HEK293 (cell line): ENCODE results near the gene METTL5.

Experiments
- CTCF ChIA-PET: fragments of 350-600 bp; formaldehyde crosslinking; extraction: SDS; loops from one replicate; lab custom pipeline; 2021; ENCODE audit warnings: antibody characterized with exemption; lab: Yijun Ruan, JAX
- POLR2A ChIA-PET: fragments of 300-600 bp; formaldehyde crosslinking; extraction: SDS; loops from one replicate; lab custom pipeline; 2020; ENCODE audit warnings: antibody characterized with exemption, inconsistent platforms; lab: Yijun Ruan, JAX
- H3K27ac ChIP-seq: fragments of 200-500 bp; sonication (Bioruptor generic); 2 replicates; pipeline ENCODE4 v1.5.1; 2014; ENCODE audit warnings: low read depth, low read length, control low read depth, inconsistent platforms; ENCODE audit errors: extremely low read depth
- H3K36me3 ChIP-seq, 2 experiments: fragments of 200-500 bp in 1 of 2; sonication (Bioruptor generic) in 1 of 2; 1 replicate in 1 of 2; 2 replicates in 1 of 2; pipeline ENCODE4 v1.5.1; 2014 to 2017; ENCODE audit warnings: inconsistent platforms in 2 of 2, low read length in 2 of 2; ENCODE audit not compliant: control insufficient read depth in 2 of 2, insufficient read depth in 1 of 2
- H3K4me1 ChIP-seq: fragments of 200-500 bp; sonication (Bioruptor generic); 2 replicates; pipeline ENCODE4 v1.5.1; 2014; ENCODE audit warnings: mild to moderate bottlenecking, low read length, inconsistent platforms; ENCODE audit not compliant: control insufficient read depth, insufficient read depth
- H3K4me3 ChIP-seq: 2 replicates; pipeline ENCODE4 v1.5.1; 2011; ENCODE audit warnings: low read depth, mild to moderate bottlenecking, control low read depth, low read length, moderate library complexity
- H3K9me3 ChIP-seq: fragments of 200-500 bp; sonication (Bioruptor generic); 2 replicates; pipeline ENCODE4 v1.5.1; 2014; ENCODE audit warnings: low read depth, low read length, inconsistent platforms; ENCODE audit not compliant: control insufficient read depth, insufficient read depth
- GLI4 ChIP-seq: fragments of 450-650 bp; formaldehyde crosslinking; IDR thresholded peaks from 2 replicates; pipeline ENCODE4 v1.5.1; 2016; ENCODE audit warnings: missing biosample characterization, missing genetic modification characterization
- GLIS1 ChIP-seq: fragments of 450-650 bp; formaldehyde crosslinking; IDR thresholded peaks from 2 replicates; pipeline ENCODE4 v1.5.1; 2016; ENCODE audit warnings: missing biosample characterization, missing genetic modification characterization
- GLIS2 ChIP-seq: fragments of 450-650 bp; formaldehyde crosslinking; IDR thresholded peaks from 2 replicates; pipeline ENCODE4 v1.5.1; 2016; ENCODE audit warnings: missing biosample characterization, missing genetic modification characterization
- KLF10 ChIP-seq: fragments of 450-650 bp; IDR thresholded peaks from 2 replicates; pipeline ENCODE4 v1.5.1; 2018; ENCODE audit warnings: missing biosample characterization, mild to moderate bottlenecking, missing genetic modification characterization
- SP2 ChIP-seq: fragments of 450-650 bp; formaldehyde crosslinking; IDR thresholded peaks from 2 replicates; pipeline ENCODE4 v1.5.1; 2016; ENCODE audit warnings: missing biosample characterization, missing genetic modification characterization
- SP3 ChIP-seq: fragments of 450-650 bp; formaldehyde crosslinking; IDR thresholded peaks from 2 replicates; pipeline ENCODE4 v1.5.1; 2016; ENCODE audit warnings: missing biosample characterization, missing genetic modification characterization
- TCF7L2 ChIP-seq: IDR thresholded peaks from 2 replicates; pipeline ENCODE4 v1.6.1; 2011; ENCODE audit warnings: low read depth, mild to moderate bottlenecking, inconsistent platforms, low read length, moderate library complexity, borderline replicate concordance
- ZBTB8A ChIP-seq: fragments of 450-650 bp; formaldehyde crosslinking; IDR thresholded peaks from 2 replicates; pipeline ENCODE4 v1.5.1; 2016; ENCODE audit warnings: missing biosample characterization, missing genetic modification characterization
- ZFP41 ChIP-seq: fragments of 450-650 bp; formaldehyde crosslinking; IDR thresholded peaks from 2 replicates; pipeline ENCODE4 v1.5.1; 2016; ENCODE audit warnings: missing biosample characterization, missing genetic modification characterization, borderline replicate concordance
- ZFP69B ChIP-seq: fragments of 450-650 bp; formaldehyde crosslinking; IDR thresholded peaks from 2 replicates; pipeline ENCODE4 v1.5.1; 2016; ENCODE audit warnings: missing biosample characterization, missing genetic modification characterization
- ZNF133 ChIP-seq: fragments of 450-650 bp; formaldehyde crosslinking; IDR thresholded peaks from 2 replicates; pipeline ENCODE4 v1.5.1; 2016; ENCODE audit warnings: missing biosample characterization, missing genetic modification characterization
- ZNF146 ChIP-seq: fragments of 450-650 bp; formaldehyde crosslinking; IDR thresholded peaks from 2 replicates; pipeline ENCODE4 v1.5.1; 2016; ENCODE audit warnings: missing biosample characterization, missing genetic modification characterization
- ZNF214 ChIP-seq: fragments of 450-650 bp; formaldehyde crosslinking; IDR thresholded peaks from 2 replicates; pipeline ENCODE4 v1.5.1; 2017; ENCODE audit warnings: missing biosample characterization, mild to moderate bottlenecking, missing genetic modification characterization, borderline replicate concordance
- ZNF221 ChIP-seq: fragments of 450-650 bp; formaldehyde crosslinking; IDR thresholded peaks from 2 replicates; pipeline ENCODE4 v1.5.1; 2017; ENCODE audit warnings: missing biosample characterization, missing genetic modification characterization, borderline replicate concordance
- ZNF350 ChIP-seq: fragments of 450-650 bp; formaldehyde crosslinking; IDR thresholded peaks from 2 replicates; pipeline ENCODE4 v1.5.0; 2017; ENCODE audit warnings: missing biosample characterization, mild to moderate bottlenecking, missing genetic modification characterization
- ZNF366 ChIP-seq: fragments of 450-650 bp; formaldehyde crosslinking; conservative IDR thresholded peaks from 2 replicates; pipeline ENCODE4 v1.5.1; 2016; ENCODE audit warnings: missing biosample characterization, missing genetic modification characterization
- ZNF394 ChIP-seq: fragments of 450-650 bp; formaldehyde crosslinking; IDR thresholded peaks from 2 replicates; pipeline ENCODE4 v1.5.1; 2016; ENCODE audit warnings: missing biosample characterization, missing genetic modification characterization, mild to moderate bottlenecking, moderate library complexity, borderline replicate concordance
- ZNF501 ChIP-seq: fragments of 450-650 bp; formaldehyde crosslinking; IDR thresholded peaks from 2 replicates; pipeline ENCODE4 v1.5.1; 2016; ENCODE audit warnings: missing biosample characterization, missing genetic modification characterization
- ZNF555 ChIP-seq: fragments of 450-650 bp; formaldehyde crosslinking; conservative IDR thresholded peaks from 2 replicates; pipeline ENCODE4 v1.5.1; 2017; ENCODE audit warnings: missing biosample characterization, mild to moderate bottlenecking, missing genetic modification characterization, inconsistent platforms
- ZNF558 ChIP-seq: fragments of 450-650 bp; formaldehyde crosslinking; IDR thresholded peaks from 2 replicates; pipeline ENCODE4 v1.5.1; 2016; ENCODE audit warnings: missing biosample characterization, missing genetic modification characterization
- ZNF600 ChIP-seq: fragments of 450-650 bp; formaldehyde crosslinking; IDR thresholded peaks from 2 replicates; pipeline ENCODE4 v1.5.1; 2016; ENCODE audit warnings: missing biosample characterization, missing genetic modification characterization
- ZNF747 ChIP-seq: fragments of 450-650 bp; formaldehyde crosslinking; IDR thresholded peaks from 2 replicates; pipeline ENCODE4 v1.5.1; 2016; ENCODE audit warnings: missing biosample characterization, missing genetic modification characterization
- ZXDB ChIP-seq: fragments of 450-650 bp; formaldehyde crosslinking; IDR thresholded peaks from 2 replicates; pipeline ENCODE4 v1.5.1; 2016; ENCODE audit warnings: missing biosample characterization, missing genetic modification characterization
- TF ChIP-seq, protein P1 (sequence below): fragments of 450-650 bp; formaldehyde crosslinking; IDR thresholded peaks from 2 replicates; pipeline ENCODE4 v1.5.1; 2016; ENCODE audit warnings: missing biosample characterization, missing genetic modification characterization, borderline replicate concordance
- TF ChIP-seq, protein P2 (sequence below): fragments of 450-650 bp; IDR thresholded peaks from 2 replicates; pipeline ENCODE4 v1.5.1; 2018; ENCODE audit warnings: missing biosample characterization, missing genetic modification characterization
- TF ChIP-seq, protein P3 (sequence below): fragments of 450-650 bp; formaldehyde crosslinking; IDR thresholded peaks from 2 replicates; pipeline ENCODE4 v1.5.1; 2016; ENCODE audit warnings: missing biosample characterization, missing genetic modification characterization

METTL5 gene

DNA sequence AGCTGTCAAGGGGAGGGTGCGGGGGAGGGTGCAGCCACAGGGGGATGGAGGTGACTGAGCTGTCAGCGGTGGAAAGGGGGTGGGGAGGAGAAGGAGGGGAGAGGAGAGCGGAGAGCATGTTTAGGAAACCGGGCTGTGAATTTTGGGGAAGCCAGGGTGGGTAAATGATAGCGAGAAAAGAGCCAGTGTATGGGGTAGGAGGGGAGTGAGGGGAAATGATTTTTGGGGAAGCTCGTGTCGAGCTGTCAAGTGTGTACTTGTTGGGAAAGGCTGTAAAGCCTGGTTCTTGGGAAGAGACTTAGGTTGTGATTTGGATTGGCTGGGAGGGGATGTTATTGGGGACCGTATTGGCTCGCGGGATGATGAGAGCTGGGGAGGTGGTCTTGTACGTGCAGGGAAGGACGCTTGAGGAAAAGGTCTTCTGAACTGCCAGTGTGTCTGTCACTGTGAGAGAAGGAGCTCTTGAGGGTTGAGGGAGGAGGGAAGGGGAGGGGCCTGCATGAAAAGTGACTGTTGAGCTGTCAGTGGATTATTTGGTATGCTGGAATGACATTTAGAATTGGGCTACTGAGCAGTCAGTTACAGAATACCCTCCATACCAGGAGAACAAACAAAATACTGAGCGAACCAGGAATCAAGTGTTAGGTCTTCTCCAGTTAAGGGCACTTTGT lies 3.6 kb upstream of the METTL5 start (continued):
- TF ChIP-seq, protein P1, sequence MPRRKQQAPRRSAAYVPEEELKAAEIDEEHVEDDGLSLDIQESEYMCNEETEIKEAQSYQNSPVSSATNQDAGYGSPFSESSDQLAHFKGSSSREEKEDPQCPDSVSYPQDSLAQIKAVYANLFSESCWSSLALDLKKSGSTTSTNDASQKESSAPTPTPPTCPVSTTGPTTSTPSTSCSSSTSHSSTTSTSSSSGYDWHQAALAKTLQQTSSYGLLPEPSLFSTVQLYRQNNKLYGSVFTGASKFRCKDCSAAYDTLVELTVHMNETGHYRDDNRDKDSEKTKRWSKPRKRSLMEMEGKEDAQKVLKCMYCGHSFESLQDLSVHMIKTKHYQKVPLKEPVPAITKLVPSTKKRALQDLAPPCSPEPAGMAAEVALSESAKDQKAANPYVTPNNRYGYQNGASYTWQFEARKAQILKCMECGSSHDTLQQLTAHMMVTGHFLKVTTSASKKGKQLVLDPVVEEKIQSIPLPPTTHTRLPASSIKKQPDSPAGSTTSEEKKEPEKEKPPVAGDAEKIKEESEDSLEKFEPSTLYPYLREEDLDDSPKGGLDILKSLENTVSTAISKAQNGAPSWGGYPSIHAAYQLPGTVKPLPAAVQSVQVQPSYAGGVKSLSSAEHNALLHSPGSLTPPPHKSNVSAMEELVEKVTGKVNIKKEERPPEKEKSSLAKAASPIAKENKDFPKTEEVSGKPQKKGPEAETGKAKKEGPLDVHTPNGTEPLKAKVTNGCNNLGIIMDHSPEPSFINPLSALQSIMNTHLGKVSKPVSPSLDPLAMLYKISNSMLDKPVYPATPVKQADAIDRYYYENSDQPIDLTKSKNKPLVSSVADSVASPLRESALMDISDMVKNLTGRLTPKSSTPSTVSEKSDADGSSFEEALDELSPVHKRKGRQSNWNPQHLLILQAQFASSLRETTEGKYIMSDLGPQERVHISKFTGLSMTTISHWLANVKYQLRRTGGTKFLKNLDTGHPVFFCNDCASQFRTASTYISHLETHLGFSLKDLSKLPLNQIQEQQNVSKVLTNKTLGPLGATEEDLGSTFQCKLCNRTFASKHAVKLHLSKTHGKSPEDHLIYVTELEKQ (tag by site-specific recombination) = 0 out of 2 replicates have a peak, but pooled peaks have one; percentile 18
- TF ChIP-seq ZNF747 (tag by site-specific recombination) (no peak), SP2 (tag by site-specific recombination) (peak; percentile 83), GLI4 (tag by site-specific recombination) (no peak), ZNF558 (tag by site-specific recombination) (no peak), ZNF146 (tag by site-specific recombination) (peak; percentile 29; the same call in 1 of the 2 replicates), TCF7L2 (no peak), ZNF600 (tag by site-specific recombination) (peak; percentile 68; the same call in 1 of the 2 replicates), ZNF350 (tag by site-specific recombination) (no peak), ZNF221 (tag by site-specific recombination) (no peak), KLF10 (no peak), ZFP41 (tag by site-specific recombination) (no peak), ZNF555 (no peak), ZNF366 (tag by site-specific recombination) (peak; percentile 8; the same call in 1 of the 2 replicates), ZBTB8A (tag by site-specific recombination) (0 out of 2 replicates have a peak, but pooled peaks have one; percentile 27), ZNF394 (tag by site-specific recombination) (no peak), ZXDB (tag by site-specific recombination) (no peak), ZNF501 (0 out of 2 replicates have a peak, but pooled peaks have one; percentile 3), ZNF214 (no peak), ZNF133 (no peak)

DNA sequence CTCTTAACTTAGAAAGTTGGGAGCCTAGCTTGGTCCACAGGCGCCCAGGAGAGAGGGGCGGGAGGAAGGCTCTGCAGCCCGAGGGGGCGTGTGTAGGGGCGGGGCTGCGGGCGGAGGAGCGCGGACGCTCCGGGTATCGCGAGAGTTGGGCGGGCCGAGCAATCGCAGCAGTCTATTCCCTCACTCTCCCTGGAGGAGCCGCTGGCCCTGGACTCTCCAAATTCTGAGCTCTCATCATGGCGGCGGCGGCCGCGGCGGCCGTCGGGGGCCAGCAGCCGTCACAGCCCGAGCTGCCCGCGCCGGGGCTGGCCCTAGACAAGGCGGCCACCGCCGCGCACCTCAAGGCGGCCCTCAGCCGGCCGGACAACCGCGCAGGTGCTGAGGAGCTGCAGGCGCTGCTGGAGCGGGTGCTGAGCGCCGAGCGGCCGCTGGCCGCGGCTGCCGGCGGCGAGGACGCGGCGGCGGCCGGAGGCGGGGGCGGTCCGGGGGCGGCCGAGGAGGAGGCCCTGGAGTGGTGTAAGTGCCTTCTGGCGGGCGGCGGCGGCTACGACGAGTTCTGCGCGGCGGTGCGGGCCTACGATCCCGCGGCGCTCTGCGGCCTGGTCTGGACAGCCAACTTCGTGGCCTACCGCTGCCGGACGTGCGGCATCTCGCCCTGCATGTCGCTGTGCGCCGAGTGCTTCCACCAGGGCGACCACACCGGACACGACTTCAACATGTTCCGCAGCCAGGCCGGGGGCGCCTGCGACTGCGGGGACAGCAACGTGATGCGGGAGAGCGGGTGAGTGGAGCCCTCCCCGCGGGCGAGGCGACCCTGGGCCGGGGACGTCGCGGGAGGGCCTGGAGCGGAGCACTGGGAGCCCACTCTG lies 2.8 kb upstream of the METTL5 start, which contains the start of gene UBR3:
TSS of gene UBR3 (plus strand) at position 183 of the 869 bp plus-strand sequence. CDS start at position 237, 54 bp downstream.
- ChIA-PET CTCF (interaction anchor here (0.5 to 3.1 kb wide), 9 partner anchors 30 to 1363 kb away, joined by 3 to 10 read pairs (median 3); no protein-coding TSS in a partner anchor), POLR2A (interaction anchor here (0.6 to 2.1 kb wide), 15 partner anchors 11 to 989 kb away, joined by 3 to 12 read pairs (median 3); partner anchors contain the start of genes GAD1, KLHL23 and SSB)
- Histone ChIP-seq H3K4me1 (no peaks in the 10 kb centered on the region), H3K36me3 (peaks cover 0 to 10% of the 10 kb centered on the region in 2 experiments), H3K27ac (peak within 1 kb of the TSS; percentile 79), H3K9me3 (no peaks in the 10 kb centered on the region), H3K4me3 (peak within 1 kb of the TSS; percentile 98)
- TF ChIP-seq ZFP69B (tag by site-specific recombination) (0 out of 2 replicates have a peak, but pooled peaks have one; percentile 32), SP2 (tag by site-specific recombination) (peak; percentile 71), GLI4 (tag by site-specific recombination) (peak; percentile 24; the same call in 1 of the 2 replicates), SP3 (peak; percentile 80), GLIS2 (peak; percentile 91), GLIS1 (tag by site-specific recombination) (peak; percentile 82), KLF10 (peak; percentile 83)
- TF ChIP-seq, protein P2, sequence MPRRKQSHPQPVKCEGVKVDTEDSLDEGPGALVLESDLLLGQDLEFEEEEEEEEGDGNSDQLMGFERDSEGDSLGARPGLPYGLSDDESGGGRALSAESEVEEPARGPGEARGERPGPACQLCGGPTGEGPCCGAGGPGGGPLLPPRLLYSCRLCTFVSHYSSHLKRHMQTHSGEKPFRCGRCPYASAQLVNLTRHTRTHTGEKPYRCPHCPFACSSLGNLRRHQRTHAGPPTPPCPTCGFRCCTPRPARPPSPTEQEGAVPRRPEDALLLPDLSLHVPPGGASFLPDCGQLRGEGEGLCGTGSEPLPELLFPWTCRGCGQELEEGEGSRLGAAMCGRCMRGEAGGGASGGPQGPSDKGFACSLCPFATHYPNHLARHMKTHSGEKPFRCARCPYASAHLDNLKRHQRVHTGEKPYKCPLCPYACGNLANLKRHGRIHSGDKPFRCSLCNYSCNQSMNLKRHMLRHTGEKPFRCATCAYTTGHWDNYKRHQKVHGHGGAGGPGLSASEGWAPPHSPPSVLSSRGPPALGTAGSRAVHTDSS (tag by site-specific recombination) = 0 out of 2 replicates have a peak, but pooled peaks have one; percentile 22
- TF ChIP-seq, protein P3, sequence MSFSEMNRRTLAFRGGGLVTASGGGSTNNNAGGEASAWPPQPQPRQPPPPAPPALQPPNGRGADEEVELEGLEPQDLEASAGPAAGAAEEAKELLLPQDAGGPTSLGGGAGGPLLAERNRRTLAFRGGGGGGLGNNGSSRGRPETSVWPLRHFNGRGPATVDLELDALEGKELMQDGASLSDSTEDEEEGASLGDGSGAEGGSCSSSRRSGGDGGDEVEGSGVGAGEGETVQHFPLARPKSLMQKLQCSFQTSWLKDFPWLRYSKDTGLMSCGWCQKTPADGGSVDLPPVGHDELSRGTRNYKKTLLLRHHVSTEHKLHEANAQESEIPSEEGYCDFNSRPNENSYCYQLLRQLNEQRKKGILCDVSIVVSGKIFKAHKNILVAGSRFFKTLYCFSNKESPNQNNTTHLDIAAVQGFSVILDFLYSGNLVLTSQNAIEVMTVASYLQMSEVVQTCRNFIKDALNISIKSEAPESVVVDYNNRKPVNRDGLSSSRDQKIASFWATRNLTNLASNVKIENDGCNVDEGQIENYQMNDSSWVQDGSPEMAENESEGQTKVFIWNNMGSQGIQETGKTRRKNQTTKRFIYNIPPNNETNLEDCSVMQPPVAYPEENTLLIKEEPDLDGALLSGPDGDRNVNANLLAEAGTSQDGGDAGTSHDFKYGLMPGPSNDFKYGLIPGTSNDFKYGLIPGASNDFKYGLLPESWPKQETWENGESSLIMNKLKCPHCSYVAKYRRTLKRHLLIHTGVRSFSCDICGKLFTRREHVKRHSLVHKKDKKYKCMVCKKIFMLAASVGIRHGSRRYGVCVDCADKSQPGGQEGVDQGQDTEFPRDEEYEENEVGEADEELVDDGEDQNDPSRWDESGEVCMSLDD (tag by site-specific recombination) = no peak
